Right atrium auricular region (tissue), 2 donors: ENCODE data around the gene UGT3A2. TPM values are rescaled to one million over a fixed set of nuclear protein-coding genes. Genes with fewer than 3 reads are reported as not detected.

ENCODE experiments used
- DNase-seq: peaks from one replicate; pipeline ENCODE4 v3.0.0-alpha.2; 2019; ENCODE audit warnings: low spot score
- H3K27ac ChIP-seq, 2 donors: fragments of 200-600 bp; sonication (generic); 1 replicate in 1 of 2; 2 replicates in 1 of 2; pipeline ENCODE4 v1.5.1; 2016 to 2019
- H3K27me3 ChIP-seq, 2 donors: fragments of 200-600 bp; sonication (generic); one replicate each; pipeline versions ENCODE4 v1.5.1 to v1.6.0; 2017 to 2019
- H3K36me3 ChIP-seq: fragments of 200-600 bp; sonication (generic); one replicate; pipeline ENCODE4 v1.5.1; 2016
- H3K4me1 ChIP-seq, 2 donors: fragments of 200-600 bp; sonication (generic); one replicate each; pipeline versions ENCODE4 v1.5.1 to v1.6.0; 2017 to 2019
- H3K4me3 ChIP-seq, 2 donors: fragments of 200-600 bp; sonication (generic); 1 replicate in 1 of 2; 2 replicates in 1 of 2; pipeline ENCODE4 v1.5.1; 2017 to 2019; ENCODE audit warnings: mild to moderate bottlenecking in 1 of 2, moderate library complexity in 1 of 2
- H3K9me3 ChIP-seq, 2 donors: fragments of 200-600 bp; sonication (generic); one replicate each; pipeline ENCODE4 v1.5.1; 2019
- total RNA-seq, 2 donors: library from RNA; depleted of rRNA; stranded (reverse); fragments of >200 nt; gene quantifications; one replicate each; pipeline ENCODE4 v1.1.0, GENCODE V29; 2016
- TF ChIP-seq, protein P1 (sequence below), 2 donors: fragments of 200-600 bp; sonication (generic); IDR thresholded peaks; one replicate each; pipeline ENCODE4 v1.5.1; 2019; ENCODE audit warnings: antibody characterized with exemption in 2 of 2

The UGT3A2 gene
- total RNA-seq, 2 donors from 2014 or later = 0.24 TPM; not detected in 1

DNA sequence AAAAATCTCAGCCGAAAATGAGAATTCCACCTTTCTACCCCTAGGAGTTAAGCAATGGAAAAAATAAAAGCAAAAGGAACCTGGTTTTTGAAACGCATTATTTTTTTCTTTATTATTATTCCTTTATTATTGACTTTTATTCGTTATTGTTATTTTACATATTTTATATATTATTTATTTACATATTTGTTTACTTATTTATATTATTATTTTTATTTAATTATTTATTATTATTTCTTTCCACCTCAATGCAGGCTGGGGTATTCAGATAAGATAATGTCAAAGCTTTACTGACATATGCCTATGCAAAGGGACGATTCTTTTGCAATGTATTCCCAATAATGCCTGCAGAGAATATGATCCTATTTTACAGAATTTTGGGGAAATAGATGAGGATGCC, 16.7 kb downstream of the UGT3A2 start:
- no peak overlapping the region for H3K4me3 ChIP-seq
- H3K9me3 ChIP-seq = no peaks in the 10 kb centered on the region
- H3K27ac ChIP-seq = no peak overlapping the region
- DNase-seq = no peak
- no peaks in the 10 kb centered on the region for H3K36me3 ChIP-seq
- TF ChIP-seq, protein P1, sequence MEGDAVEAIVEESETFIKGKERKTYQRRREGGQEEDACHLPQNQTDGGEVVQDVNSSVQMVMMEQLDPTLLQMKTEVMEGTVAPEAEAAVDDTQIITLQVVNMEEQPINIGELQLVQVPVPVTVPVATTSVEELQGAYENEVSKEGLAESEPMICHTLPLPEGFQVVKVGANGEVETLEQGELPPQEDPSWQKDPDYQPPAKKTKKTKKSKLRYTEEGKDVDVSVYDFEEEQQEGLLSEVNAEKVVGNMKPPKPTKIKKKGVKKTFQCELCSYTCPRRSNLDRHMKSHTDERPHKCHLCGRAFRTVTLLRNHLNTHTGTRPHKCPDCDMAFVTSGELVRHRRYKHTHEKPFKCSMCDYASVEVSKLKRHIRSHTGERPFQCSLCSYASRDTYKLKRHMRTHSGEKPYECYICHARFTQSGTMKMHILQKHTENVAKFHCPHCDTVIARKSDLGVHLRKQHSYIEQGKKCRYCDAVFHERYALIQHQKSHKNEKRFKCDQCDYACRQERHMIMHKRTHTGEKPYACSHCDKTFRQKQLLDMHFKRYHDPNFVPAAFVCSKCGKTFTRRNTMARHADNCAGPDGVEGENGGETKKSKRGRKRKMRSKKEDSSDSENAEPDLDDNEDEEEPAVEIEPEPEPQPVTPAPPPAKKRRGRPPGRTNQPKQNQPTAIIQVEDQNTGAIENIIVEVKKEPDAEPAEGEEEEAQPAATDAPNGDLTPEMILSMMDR (IDR thresholded peaks at IDR 0.05) = no peak
- no peaks in the 10 kb centered on the region for H3K27me3 ChIP-seq
- H3K4me1 ChIP-seq = no peaks in the 10 kb centered on the region

DNA sequence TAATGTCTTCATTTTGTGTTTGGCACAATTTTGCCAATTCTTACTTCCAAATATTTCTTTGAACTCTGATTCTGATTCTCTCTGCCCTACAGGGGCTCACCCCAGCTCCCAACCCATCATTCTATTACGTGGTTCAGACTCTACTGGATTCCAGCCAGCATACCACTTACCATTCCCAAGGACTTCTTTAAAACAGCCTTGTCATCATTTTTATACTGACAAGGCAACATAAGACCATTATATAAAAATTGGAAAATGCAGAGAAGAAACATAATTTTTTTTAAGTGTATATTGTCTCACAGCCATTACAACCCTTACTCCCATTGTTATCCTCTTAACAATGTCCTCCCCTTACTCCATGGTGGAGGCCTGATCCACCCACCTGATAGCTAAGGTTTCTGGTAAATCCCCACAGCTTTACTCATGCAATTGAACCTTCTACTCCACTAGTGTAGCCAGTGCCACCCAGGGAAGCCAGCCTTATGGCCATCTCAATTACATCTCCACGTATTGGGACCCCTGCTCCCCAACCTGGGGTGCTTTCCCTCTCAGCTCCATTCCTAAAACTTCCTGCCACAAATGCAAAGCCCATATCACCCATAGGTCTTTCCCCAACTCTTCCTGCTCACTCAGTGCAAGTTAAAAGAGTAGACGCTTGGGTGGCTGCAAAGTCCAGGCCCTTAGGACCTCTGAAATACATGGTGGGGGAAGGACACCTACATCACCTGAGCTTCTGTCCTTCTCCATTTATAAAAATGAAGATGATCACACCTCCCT, 19.1 kb downstream of the UGT3A2 start:
- no peak overlapping the region for H3K4me3 ChIP-seq
- no peaks in the 10 kb centered on the region for H3K27me3 ChIP-seq
- H3K4me1 ChIP-seq = peaks cover 0 to 4% of the 10 kb centered on the region in 2 donors
- H3K36me3 ChIP-seq = no peaks in the 10 kb centered on the region
- TF ChIP-seq, protein P1 (IDR thresholded peaks at IDR 0.05) = no peak
- no peak overlapping the region for H3K27ac ChIP-seq
- no peaks in the 10 kb centered on the region for H3K9me3 ChIP-seq
- no peak for DNase-seq

DNA sequence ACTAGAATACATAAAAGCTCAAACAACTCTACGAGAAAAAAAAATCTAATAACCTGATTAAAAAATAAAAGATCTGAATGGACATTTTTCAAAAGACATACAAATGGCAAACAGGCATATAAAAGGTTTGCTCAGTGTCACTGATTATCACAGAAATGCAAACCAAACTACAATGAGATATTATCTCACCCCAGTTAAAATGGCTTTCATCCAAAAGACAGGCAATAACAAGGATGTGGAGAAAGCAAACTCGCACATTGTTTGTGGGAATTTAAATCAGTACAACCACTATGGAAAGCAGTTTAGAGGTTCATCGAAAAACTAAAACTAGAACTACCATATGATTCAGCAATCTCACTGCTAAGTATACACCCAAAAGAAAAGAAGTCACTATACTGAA, 20.8 kb downstream of the UGT3A2 start:
- Histone ChIP-seq H3K27ac (no peak overlapping the region), H3K4me3 (no peak overlapping the region), H3K4me1 (peaks cover 0 to 4% of the 10 kb centered on the region in 2 donors), H3K9me3 (no peaks in the 10 kb centered on the region), H3K27me3 (no peaks in the 10 kb centered on the region), H3K36me3 (no peaks in the 10 kb centered on the region)
- DNase-seq = no peak
- TF ChIP-seq, protein P1 (IDR thresholded peaks at IDR 0.05) = no peak

DNA sequence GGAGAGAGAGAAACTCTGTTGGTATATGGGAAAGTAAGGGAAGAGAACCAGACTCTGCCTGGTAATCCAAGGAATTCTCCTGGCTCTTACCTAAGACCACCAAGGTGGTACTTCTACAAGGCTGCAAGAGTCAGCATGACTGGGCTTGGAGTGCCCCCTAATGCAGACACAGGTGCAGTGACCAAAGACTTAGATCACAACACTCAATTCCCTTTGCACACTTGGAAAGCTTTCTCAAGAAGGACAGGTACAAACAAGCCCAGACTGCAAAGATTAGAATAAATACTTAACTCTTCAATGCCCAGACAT, 25.2 kb downstream of the UGT3A2 start:
- DNase-seq = no peak
- Histone ChIP-seq H3K27ac (no peak overlapping the region), H3K4me1 (peaks cover 0 to 4% of the 10 kb centered on the region in 2 donors), H3K27me3 (no peaks in the 10 kb centered on the region), H3K36me3 (no peaks in the 10 kb centered on the region), H3K4me3 (no peak overlapping the region), H3K9me3 (no peaks in the 10 kb centered on the region)
- TF ChIP-seq, protein P1 (IDR thresholded peaks at IDR 0.05) = no peak

DNA sequence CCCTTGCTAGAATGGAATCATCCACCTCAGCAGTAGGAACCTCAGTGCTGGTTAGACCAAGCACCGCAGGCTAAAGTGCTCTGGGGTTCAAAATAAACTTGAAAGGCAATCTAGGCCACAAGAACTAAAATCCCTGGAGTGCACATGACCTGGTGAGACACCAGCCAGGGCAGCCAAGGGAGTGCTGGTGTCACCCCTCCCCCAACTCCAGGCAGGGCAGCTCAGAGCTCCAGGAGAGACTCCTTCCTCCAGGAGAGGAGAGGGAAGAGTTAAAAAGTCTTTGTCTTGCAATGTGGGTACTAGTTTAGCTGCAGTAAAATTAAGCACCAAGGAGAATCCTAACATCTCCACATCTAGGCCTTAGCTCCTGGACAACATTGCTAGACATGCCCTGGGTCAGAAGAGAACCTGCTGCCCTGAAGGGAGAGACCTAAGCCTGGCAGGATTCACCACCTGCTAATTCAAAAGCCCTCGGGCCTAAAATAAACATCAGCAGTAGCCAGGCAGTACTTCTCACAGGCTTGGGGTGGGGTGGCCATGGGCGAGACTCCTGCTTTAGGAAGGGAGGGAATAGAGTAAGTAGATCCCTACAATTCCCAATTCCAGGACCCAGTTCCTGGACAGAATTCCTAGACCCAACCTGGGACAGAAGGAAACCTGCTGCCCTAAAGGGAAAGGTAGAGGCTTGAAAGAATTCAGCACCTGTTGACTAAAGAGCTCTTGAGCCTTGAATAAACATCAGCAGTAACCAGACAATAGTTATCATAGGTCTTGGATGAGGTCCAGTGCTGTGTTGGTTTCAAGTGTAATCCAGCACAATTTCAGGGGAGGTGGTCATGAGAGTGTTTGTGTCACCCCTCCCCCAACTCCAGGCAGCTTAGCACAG, 25.8 kb downstream of the UGT3A2 start:
- TF ChIP-seq, protein P1 (IDR thresholded peaks at IDR 0.05) = no peak
- DNase-seq = no peak

More for the DNA sequence above, 25.8 kb downstream of the UGT3A2 start:
- Histone ChIP-seq H3K4me1 (peaks cover 0 to 4% of the 10 kb centered on the region in 2 donors), H3K27ac (no peak overlapping the region), H3K4me3 (no peak overlapping the region), H3K9me3 (no peaks in the 10 kb centered on the region), H3K27me3 (no peaks in the 10 kb centered on the region), H3K36me3 (no peaks in the 10 kb centered on the region)
